ENCODE data around the gene CLEC16A. TPM values are rescaled to one million over a fixed set of nuclear protein-coding genes. Genes with fewer than 3 reads are reported as not detected.

Gene CLEC16A
- total and polyA plus RNA-seq, 2 experiments from 2014 or later, result 17.5 to 26.8 TPM

- H3K4me1 ChIP-seq (ENCODE audit: low read depth), result no peaks in the 10 kb centered on the region
- no peaks in the 10 kb centered on the region for H3K27me3 ChIP-seq
- no peak for TF ChIP-seq CTCF (IDR thresholded peaks at IDR 0.05; ENCODE audit: low read depth, low read length)
- H3K4me3 ChIP-seq, result no peak overlapping the region
- H3K27ac ChIP-seq, result no peak overlapping the region
- peaks cover 3% of the 10 kb centered on the region for H3K36me3 ChIP-seq
- no peak for DNase-seq (ENCODE audit: low read depth in 1 of 2, low spot score in 1 of 2)
- no peaks in the 10 kb centered on the region for H3K9me3 ChIP-seq (ENCODE audit: low read depth)
Measured at GRCh38 chr16:10999300-10999699, 54.9 kb downstream of the CLEC16A start.

DNA sequence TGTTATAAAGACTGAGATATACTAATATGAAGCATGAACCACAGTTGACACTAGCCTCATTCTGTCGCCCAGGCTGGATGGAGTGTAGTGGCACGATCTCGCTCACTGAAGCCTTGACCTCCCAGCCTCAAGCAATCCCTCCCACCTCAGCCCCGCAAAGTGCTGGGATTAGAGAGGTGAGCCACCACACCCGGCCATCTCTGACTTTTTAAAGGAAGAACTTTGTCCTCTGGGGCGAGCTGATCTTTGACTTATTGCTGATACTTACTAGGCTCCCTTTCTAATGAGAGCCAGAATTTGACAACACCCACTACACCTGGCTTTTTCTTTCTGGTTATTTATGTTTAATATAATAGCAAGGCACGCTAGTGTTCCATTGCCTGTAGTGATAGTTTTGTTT, 57.2 kb downstream of the CLEC16A start:
- H3K4me3 ChIP-seq, result no peak overlapping the region
- H3K9me3 ChIP-seq (ENCODE audit: low read depth), result no peaks in the 10 kb centered on the region
- TF ChIP-seq CTCF (IDR thresholded peaks at IDR 0.05; ENCODE audit: low read depth, low read length), result no peak
- no peak overlapping the region for H3K27ac ChIP-seq
- no peaks in the 10 kb centered on the region for H3K27me3 ChIP-seq
- peaks cover 3% of the 10 kb centered on the region for H3K36me3 ChIP-seq
- H3K4me1 ChIP-seq (ENCODE audit: low read depth), result no peaks in the 10 kb centered on the region
- no peak for DNase-seq (ENCODE audit: low read depth in 1 of 2, low spot score in 1 of 2)

DNA sequence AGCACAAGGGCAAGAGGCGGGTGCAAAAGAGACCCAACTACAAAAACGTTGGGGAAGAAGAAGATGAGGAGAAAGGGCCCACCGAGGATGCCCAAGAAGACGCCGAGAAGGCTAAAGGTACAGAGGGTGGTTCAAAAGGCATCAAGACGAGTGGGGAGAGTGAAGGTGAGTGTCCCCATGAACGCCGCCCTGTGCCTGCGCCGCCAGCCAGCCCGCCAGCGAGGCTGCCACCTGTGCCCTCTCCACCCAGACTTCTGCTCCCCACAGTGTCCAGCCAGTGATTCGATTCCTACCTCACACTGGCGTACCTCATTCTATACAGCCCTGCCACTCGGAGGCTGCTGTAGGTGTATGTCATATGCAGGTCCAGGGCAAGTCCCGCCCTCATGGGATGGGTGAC, 58.8 kb downstream of the CLEC16A start:
- no peaks in the 10 kb centered on the region for H3K27me3 ChIP-seq
- peaks cover 8% of the 10 kb centered on the region for H3K4me1 ChIP-seq (ENCODE audit: low read depth)
- no peaks in the 10 kb centered on the region for H3K9me3 ChIP-seq (ENCODE audit: low read depth)
- DNase-seq (ENCODE audit: low read depth in 1 of 2, low spot score in 1 of 2), result no peak
- H3K4me3 ChIP-seq, result no peak overlapping the region
- H3K36me3 ChIP-seq, result no peaks in the 10 kb centered on the region
- no peak overlapping the region for H3K27ac ChIP-seq
- no peak for TF ChIP-seq CTCF (IDR thresholded peaks at IDR 0.05; ENCODE audit: low read depth, low read length)

DNA sequence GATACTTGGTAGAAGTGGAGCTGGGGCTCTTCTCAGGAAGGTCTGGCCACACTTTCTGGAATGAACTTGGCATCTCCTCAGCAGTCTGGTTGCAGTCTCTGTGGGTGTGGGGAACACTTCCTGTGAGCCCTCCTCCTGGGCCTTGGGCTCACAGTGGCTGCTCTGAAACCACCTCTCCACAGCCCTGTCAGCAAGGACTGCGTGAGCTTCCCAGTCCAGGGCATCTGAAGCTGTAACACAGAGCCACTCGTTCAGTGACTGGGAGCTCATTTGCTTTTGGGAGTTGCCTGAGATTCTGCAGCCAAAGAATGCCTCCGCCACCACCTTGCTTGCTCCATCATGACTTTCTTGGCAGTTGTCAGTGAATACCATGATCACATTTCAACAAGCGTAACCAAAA, 60.0 kb downstream of the CLEC16A start:
- H3K9me3 ChIP-seq (ENCODE audit: low read depth), result no peaks in the 10 kb centered on the region
- no peaks in the 10 kb centered on the region for H3K36me3 ChIP-seq
- no peaks in the 10 kb centered on the region for H3K27me3 ChIP-seq
- H3K27ac ChIP-seq, result no peak overlapping the region
- peak in 1 of 2 donors; percentile 52 for DNase-seq (ENCODE audit: low read depth in 1 of 2, low spot score in 1 of 2)
- H3K4me1 ChIP-seq (ENCODE audit: low read depth), result peaks cover 10% of the 10 kb centered on the region
- no peak overlapping the region for H3K4me3 ChIP-seq
- no peak for TF ChIP-seq CTCF (IDR thresholded peaks at IDR 0.05; ENCODE audit: low read depth, low read length)

DNA sequence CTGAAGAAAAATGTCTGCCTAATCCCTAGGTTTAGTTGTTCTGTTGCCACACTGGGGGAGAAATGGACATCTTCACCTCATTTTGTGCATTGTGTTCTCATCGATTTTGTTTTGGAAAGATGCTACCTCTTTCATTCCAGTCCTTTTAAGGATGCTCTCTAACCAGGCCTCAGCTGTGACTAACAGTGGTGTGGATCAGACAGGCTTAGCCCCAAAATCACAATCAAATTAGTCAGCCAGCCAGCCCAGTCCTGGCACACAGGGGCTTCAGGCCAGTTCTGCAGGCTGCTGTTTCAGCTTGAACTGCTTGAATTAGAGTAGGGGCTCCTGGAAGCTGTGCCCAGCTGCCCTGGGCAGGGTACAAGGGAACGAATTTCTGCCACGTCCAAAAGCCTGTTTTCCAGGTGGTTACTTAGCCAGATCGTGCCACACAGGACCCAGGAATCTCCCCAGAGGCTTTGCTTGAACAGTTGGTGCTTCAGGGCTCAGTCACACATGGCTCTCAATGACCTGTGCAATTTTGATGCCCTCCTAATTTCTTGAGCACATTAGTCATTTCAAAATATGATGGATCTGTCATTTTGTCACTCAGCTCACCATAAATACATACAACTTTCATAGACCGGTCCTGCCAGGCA, 60.7 kb downstream of the CLEC16A start:
- Histone ChIP-seq H3K27me3 (no peaks in the 10 kb centered on the region), H3K36me3 (no peaks in the 10 kb centered on the region), H3K9me3 (ENCODE audit: low read depth) (no peaks in the 10 kb centered on the region), H3K4me1 (ENCODE audit: low read depth) (peaks cover 10% of the 10 kb centered on the region), H3K4me3 (no peak overlapping the region), H3K27ac (no peak overlapping the region)
- DNase-seq (ENCODE audit: low read depth in 1 of 2, low spot score in 1 of 2), result no peak
- no peak for TF ChIP-seq CTCF (IDR thresholded peaks at IDR 0.05; ENCODE audit: low read depth, low read length)

Data from cardiac muscle cell (in vitro differentiated cells and primary cell).